GM12891 (cell line): ENCODE results near the gene REG3G.

Experiments used
- POLR2A ChIP-seq: IDR thresholded peaks from 2 replicates; pipeline ENCODE4 v1.6.1; 2011; ENCODE audit warnings: low read depth, low read length, control low read depth
- POLR2AphosphoS5 ChIP-seq: IDR thresholded peaks from 2 replicates; pipeline ENCODE4 v1.6.1; 2011; ENCODE audit warnings: low read depth, low read length, control low read depth
- POU2F2 ChIP-seq: IDR thresholded peaks from 2 replicates; pipeline ENCODE4 v1.6.1; 2011; ENCODE audit warnings: low read depth, mild to moderate bottlenecking, control low read depth, low read length, moderate library complexity
- TAF1 ChIP-seq: IDR thresholded peaks from 2 replicates; pipeline ENCODE4 v1.6.1; 2011; ENCODE audit warnings: low read depth, low read length, control low read depth

DNA sequence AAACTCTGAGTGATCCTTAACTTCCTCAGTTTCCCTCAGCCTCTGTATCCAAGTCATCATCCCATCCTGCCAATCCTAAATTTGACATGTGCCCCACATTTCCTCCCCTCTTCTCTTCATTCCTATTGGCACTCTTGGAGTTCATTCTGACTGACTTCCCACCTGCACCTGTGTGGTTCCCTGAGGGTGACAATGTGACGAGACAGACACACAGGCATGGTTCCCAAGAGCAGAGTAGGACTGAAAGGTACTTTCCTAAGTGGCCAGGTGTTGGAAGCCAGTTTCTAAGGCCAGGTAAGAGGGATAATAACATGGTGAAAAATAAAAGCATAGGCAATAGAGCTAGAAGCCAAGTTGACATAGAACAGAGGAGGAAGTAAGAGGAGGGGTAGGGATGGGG lies 24.2 kb upstream of the REG3G start:
- no peak for TF ChIP-seq POLR2A
- no peak for TF ChIP-seq TAF1
- no peak for TF ChIP-seq POLR2AphosphoS5
- TF ChIP-seq POU2F2: no peak
